ENCODE measurements around the gene PDE1C.

Gene PDE1C

DNA sequence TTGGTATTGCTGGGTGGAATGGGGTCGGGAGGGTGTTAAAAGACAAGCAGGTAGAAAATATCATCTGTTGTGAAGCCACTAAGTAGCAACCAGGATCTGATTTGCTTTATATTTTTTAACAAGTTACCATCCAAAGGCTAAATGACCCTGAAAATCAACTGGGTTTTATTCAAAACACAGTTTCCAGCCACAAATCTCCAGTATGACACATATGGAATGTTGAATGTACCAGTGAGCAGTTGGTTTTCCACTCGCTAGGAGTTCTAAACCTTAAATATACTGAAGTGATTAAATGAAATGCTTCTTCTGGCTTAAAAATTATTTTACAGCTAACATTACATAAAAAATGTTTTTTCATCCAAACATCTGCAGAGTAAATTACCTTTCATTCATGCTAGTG lies 112.5 kb downstream of the PDE1C start:
- Mint-ChIP-seq H3K4me3 (no peak overlapping the region), H3K4me1 (no peaks in the 10 kb centered on the region), H3K27ac (no peak overlapping the region), H3K9me3 (no peaks in the 10 kb centered on the region), H3K27me3 (no peaks in the 10 kb centered on the region)
- ATAC-seq (no peak), DNase-seq (no peak)

- H3K27ac Mint-ChIP-seq, result no peak overlapping the region
- no peaks in the 10 kb centered on the region for H3K9me3 Mint-ChIP-seq
- H3K4me3 Mint-ChIP-seq, result no peak overlapping the region
- DNase-seq (no peak), ATAC-seq (no peak)
- H3K27me3 Mint-ChIP-seq, result no peaks in the 10 kb centered on the region
- H3K4me1 Mint-ChIP-seq, result no peaks in the 10 kb centered on the region
These were observed 113.0 kb downstream of the PDE1C start for GRCh38 chr7:31957090-31957720.

DNA sequence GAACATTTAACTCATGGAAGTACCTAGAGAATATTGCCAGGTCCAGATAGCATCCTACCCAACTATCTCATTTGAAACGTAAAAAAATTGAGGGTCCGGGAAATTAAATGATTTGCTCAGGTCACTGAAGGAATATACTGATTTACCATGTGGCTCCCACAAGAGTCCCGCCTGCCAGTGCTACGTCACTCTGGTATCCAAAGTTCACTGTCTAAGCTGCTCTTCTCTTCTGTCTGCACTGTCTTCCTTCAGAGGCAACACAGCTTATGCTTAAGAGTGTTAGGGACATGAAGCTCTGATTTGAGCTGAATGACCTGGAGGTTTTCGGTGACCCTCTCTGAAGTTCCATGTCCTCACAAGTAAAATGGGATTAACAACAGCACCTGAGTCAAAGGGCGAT lies 114.6 kb downstream of the PDE1C start:
- ATAC-seq (no peak), DNase-seq (no peak)
- Mint-ChIP-seq H3K4me1 (no peaks in the 10 kb centered on the region), H3K27ac (no peak overlapping the region), H3K4me3 (no peak overlapping the region), H3K27me3 (no peaks in the 10 kb centered on the region), H3K9me3 (no peaks in the 10 kb centered on the region)

GRCh38 chr7:31955021-31955420 lies 115.2 kb downstream of the PDE1C start:
- Mint-ChIP-seq H3K9me3 (no peaks in the 10 kb centered on the region), H3K27me3 (no peaks in the 10 kb centered on the region), H3K4me3 (no peak overlapping the region), H3K4me1 (no peaks in the 10 kb centered on the region), H3K27ac (no peak overlapping the region)
- DNase-seq (no peak), ATAC-seq (no peak)

DNA sequence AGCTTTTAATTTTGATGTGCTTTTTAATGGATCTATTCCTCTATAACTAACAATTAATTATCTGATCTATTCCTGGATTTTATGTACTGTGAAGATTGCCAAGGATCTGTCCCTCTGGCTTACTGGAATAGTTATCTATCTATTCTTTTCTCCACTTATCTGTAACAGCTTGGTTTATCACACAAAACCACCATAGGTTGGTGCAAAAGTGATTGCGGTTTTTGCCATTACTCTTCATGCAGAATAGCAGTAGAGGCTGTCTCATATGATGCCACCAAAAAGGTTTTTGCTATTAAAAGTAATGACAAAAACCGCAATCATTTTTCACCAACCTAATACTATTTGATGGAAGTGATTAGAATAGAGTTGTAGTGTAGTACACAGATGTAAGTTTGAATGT lies 115.7 kb downstream of the PDE1C start:
- Mint-ChIP-seq H3K4me3 (no peak overlapping the region), H3K9me3 (no peaks in the 10 kb centered on the region), H3K27ac (no peak overlapping the region), H3K27me3 (no peaks in the 10 kb centered on the region), H3K4me1 (no peaks in the 10 kb centered on the region)
- ATAC-seq (no peak), DNase-seq (no peak)

DNA sequence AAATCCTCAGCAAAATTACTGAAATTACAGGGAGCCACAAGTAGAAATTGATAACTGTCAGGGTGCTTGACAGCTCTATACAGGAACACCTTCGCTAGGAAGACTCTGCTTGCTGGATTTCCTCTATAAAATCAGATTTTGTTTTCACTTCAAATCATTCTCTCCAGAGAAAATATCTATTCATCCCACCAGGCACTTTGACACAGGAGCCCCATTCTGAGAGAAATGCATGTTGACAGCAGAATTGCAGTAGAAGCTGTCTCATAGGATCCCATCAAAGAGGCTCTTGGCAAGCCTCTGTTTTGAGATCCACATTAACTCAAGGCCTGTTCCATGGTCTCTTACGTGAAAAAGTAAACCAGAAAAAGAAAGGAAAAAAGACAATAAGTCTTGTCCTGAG lies 116.8 kb downstream of the PDE1C start:
- no peaks in the 10 kb centered on the region for H3K4me1 Mint-ChIP-seq
- no peak overlapping the region for H3K27ac Mint-ChIP-seq
- no peak overlapping the region for H3K4me3 Mint-ChIP-seq
- H3K9me3 Mint-ChIP-seq, result no peaks in the 10 kb centered on the region
- no peak for DNase-seq
- H3K27me3 Mint-ChIP-seq, result no peaks in the 10 kb centered on the region
- no peak for ATAC-seq

DNA sequence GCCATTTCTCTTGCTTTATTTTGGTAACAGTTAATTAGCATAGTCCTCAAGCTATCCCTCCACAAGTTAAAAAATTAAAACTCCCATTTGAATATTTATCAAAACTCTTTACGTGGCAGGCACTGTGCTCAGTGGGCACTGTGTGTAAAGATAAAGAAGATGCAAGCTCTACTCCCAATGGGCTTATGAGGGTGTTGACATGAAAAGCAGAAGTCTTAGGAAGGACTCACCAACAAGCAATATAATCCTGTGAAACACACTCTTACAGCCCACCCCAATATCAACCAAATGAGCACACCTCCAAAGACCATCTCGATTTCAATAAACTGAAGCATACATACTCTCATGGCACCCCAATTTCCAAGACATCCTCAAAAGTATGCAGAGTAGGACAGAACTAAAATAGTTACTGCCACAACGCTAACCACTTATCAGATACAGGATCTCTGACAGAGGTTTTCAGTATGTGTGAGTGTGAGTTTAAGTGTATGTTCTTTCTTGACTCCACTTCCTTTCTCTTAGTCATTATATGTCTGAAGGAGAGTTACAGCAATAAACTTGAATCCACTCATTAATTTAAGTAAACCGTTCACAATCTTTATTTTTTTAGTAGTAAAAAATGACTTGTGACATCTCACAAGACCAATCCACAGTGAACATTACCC lies 120.0 kb downstream of the PDE1C start:
- Mint-ChIP-seq H3K4me1 (no peaks in the 10 kb centered on the region), H3K9me3 (peaks cover 0 to 14% of the 10 kb centered on the region in 2 donors), H3K27ac (no peak overlapping the region), H3K27me3 (no peaks in the 10 kb centered on the region), H3K4me3 (no peak overlapping the region)
- no peak for DNase-seq
- ATAC-seq, result no peak

- Mint-ChIP-seq H3K27me3 (no peaks in the 10 kb centered on the region), H3K27ac (no peak overlapping the region), H3K4me3 (no peak overlapping the region), H3K9me3 (peaks cover 0 to 22% of the 10 kb centered on the region in 2 donors), H3K4me1 (no peaks in the 10 kb centered on the region)
- no peak for DNase-seq
- ATAC-seq, result no peak
These were observed 122.2 kb downstream of the PDE1C start for GRCh38 chr7:31948029-31948428.

DNA sequence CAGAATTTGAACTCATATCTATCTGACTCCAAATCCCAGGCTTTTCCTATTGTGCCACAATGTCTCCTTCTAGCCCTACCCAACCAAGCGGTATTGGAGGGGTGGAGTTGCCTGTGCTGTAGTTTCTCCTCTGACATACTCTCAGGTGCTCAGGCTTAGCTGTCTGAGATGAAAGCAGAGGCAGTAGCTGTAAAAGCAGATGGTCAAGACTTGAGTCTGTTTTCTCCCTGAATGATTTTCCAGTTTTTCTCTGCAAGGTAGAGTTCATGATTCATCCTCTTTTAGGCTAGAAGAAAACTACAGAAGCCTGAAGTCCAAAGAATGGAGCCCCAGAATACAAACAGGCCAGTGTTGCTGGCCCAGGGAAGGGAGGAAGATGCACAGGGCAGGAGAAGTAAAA lies 130.0 kb downstream of the PDE1C start:
- Mint-ChIP-seq H3K9me3 (peaks cover 4 to 17% of the 10 kb centered on the region in 2 donors), H3K27ac (no peak overlapping the region), H3K4me3 (no peak overlapping the region), H3K4me1 (no peaks in the 10 kb centered on the region), H3K27me3 (no peaks in the 10 kb centered on the region)
- no peak for ATAC-seq
- DNase-seq, result no peak

- H3K27me3 Mint-ChIP-seq, result no peaks in the 10 kb centered on the region
- peaks cover 4 to 14% of the 10 kb centered on the region in 2 donors for H3K9me3 Mint-ChIP-seq
- no peak overlapping the region for H3K4me3 Mint-ChIP-seq
- H3K4me1 Mint-ChIP-seq, result no peaks in the 10 kb centered on the region
- ATAC-seq (no peak), DNase-seq (no peak)
- H3K27ac Mint-ChIP-seq, result no peak overlapping the region
These were observed 131.1 kb downstream of the PDE1C start for GRCh38 chr7:31939076-31939475.

- no peak overlapping the region for H3K27ac Mint-ChIP-seq
- peaks cover 4 to 9% of the 10 kb centered on the region in 2 donors for H3K9me3 Mint-ChIP-seq
- no peak overlapping the region for H3K4me3 Mint-ChIP-seq
- DNase-seq (no peak), ATAC-seq (no peak)
- H3K27me3 Mint-ChIP-seq, result no peaks in the 10 kb centered on the region
- H3K4me1 Mint-ChIP-seq, result no peaks in the 10 kb centered on the region
These were observed 131.6 kb downstream of the PDE1C start for GRCh38 chr7:31938650-31939049.

- H3K27me3 Mint-ChIP-seq, result no peaks in the 10 kb centered on the region
These were observed 132.2 kb downstream of the PDE1C start for GRCh38 chr7:31937982-31938381.

GRCh38 chr7:31935124-31936054 lies 134.8 kb downstream of the PDE1C start:
- DNase-seq, result no peak
- Mint-ChIP-seq H3K4me1 (no peaks in the 10 kb centered on the region), H3K27ac (no peak overlapping the region), H3K4me3 (no peak overlapping the region), H3K9me3 (peaks cover 0 to 21% of the 10 kb centered on the region in 2 donors), H3K27me3 (no peaks in the 10 kb centered on the region)
- no peak for ATAC-seq

More at GRCh38 chr7:31937982-31938381, 132.2 kb downstream of the PDE1C start:
- H3K27ac Mint-ChIP-seq, result no peak overlapping the region
- H3K9me3 Mint-ChIP-seq, result peaks cover 4 to 9% of the 10 kb centered on the region in 2 donors
- no peak for DNase-seq
- no peak overlapping the region for H3K4me3 Mint-ChIP-seq
- ATAC-seq, result no peak
- H3K4me1 Mint-ChIP-seq, result no peaks in the 10 kb centered on the region

DNA sequence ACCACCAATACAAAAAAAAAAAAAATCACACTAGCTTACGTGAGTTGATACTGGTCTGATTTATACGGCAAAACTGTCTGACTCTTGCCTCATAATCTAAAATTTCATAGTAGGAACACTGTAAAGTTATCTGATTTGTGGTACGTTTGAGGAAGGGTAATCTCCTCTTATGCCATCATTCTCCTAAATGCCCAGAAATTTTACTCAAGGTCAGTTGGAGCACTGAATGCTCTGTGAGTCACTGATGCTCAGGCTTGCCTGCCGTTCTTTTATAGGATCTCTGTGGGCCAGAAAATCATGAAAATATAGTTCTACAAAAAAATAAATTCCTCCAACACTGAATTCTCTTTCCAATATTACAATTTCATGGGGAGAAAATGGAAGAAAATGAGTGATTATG lies 135.7 kb downstream of the PDE1C start:
- DNase-seq (no peak), ATAC-seq (no peak)
- Mint-ChIP-seq H3K4me3 (no peak overlapping the region), H3K9me3 (peaks cover 4 to 26% of the 10 kb centered on the region in 2 donors), H3K4me1 (no peaks in the 10 kb centered on the region), H3K27ac (no peak overlapping the region), H3K27me3 (no peaks in the 10 kb centered on the region)

- DNase-seq, result no peak
- peaks cover 6 to 36% of the 10 kb centered on the region in 2 donors for H3K9me3 Mint-ChIP-seq
- H3K4me3 Mint-ChIP-seq, result no peak overlapping the region
- H3K27me3 Mint-ChIP-seq, result no peaks in the 10 kb centered on the region
- H3K4me1 Mint-ChIP-seq, result no peaks in the 10 kb centered on the region
- no peak for ATAC-seq
- no peak overlapping the region for H3K27ac Mint-ChIP-seq
These were observed 136.7 kb downstream of the PDE1C start for GRCh38 chr7:31933481-31933880.
